Mucosa of descending colon (tissue), 3 donors: Measurements from ENCODE around the gene DNAH10. TPM values are rescaled to one million over a fixed set of nuclear protein-coding genes. Genes with fewer than 3 reads are reported as not detected.

Experiments used
- ATAC-seq: fragments of 200-7000 bp; cut with Tn5 transposase; one replicate; pipeline ENCODE4 v1.9.1; 2020; ENCODE audit warnings: mild to moderate bottlenecking, moderate library complexity
- DNase-seq, 3 donors: peaks; one replicate each; pipeline ENCODE4 v3.0.0-alpha.2; 2020
- H3K36me3 ChIP-seq: fragments of 200-600 bp; one replicate; pipeline ENCODE4 v1.8.0; 2021; ENCODE audit warnings: low read depth, mild to moderate bottlenecking
- H3K4me1 ChIP-seq: fragments of 200-600 bp; one replicate; pipeline ENCODE4 v1.8.0; 2021; ENCODE audit warnings: low read depth, mild to moderate bottlenecking
- H3K4me3 ChIP-seq: fragments of 200-600 bp; one replicate; pipeline ENCODE4 v1.8.0; 2021; ENCODE audit warnings: mild to moderate bottlenecking
- H3K9me3 ChIP-seq: fragments of 200-600 bp; one replicate; pipeline ENCODE4 v1.8.0; 2021; ENCODE audit warnings: mild to moderate bottlenecking
- intact Hi-C, 2 donors: fragments of 100-400 bp; cut with DNase I in 1 of 2; cut with micrococcal nuclease in 1 of 2; formaldehyde crosslinking; loops; one replicate each; pipeline versions ENCODE4 v1.11.0 to v1.11.1; 2022; cut with DNase I, micrococcal nuclease
- total RNA-seq, 3 donors: library from RNA; stranded (reverse); fragmentation: NEBNext Ultra II Directional in 2 of 3; extraction: Animal tissue kit (Norgen Biotek cat#: 25700) in 2 of 3; gene quantifications; one replicate each; pipeline versions ENCODE4 v1.2.1 to v1.2.4, GENCODE V29; 2021 to 2023
- TF ChIP-seq, protein P1 (sequence below): fragments of 200-600 bp; IDR thresholded peaks from one replicate; pipeline ENCODE4 v1.8.0; 2022; ENCODE audit warnings: antibody characterized with exemption, mild to moderate bottlenecking
- donor health status: DM: no; HTN: no; CAD: no; lungs with moderate emphysema.
- donor health status: DM: no; HTN: no; CAD: no.
- donor health status: DM: no; HTN: yes; CAD: no.

DNAH10 gene
- total RNA-seq, 3 donors from 2014 or later, result 0.29 to 0.63 (median 0.29) TPM

DNA sequence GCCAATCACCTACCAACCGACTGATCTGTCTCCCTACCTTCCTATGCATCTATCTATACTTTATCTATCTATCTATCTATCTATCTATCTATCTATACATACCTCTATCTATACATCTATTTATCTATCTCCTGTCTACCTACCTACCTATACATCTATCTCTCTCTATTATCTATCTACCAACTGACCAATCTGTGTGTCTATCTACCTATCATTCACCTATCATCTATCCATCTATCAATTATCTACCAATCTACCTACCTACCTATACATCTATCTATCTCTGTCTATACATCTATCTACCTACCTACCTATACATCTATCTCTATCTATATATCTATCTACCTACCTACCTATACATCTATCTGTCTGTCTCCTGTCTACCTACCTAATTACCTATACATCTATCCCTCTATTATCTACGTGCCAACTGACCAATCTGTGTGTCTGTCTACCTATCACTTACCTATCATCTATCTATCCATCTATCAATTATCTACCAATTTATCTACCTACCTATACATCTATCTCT is 3.5 kb downstream of the DNAH10 start:
- intact Hi-C loops, result no loop called here
- DNase-seq, result no peak
- no peak for ATAC-seq
- TF ChIP-seq, protein P1, sequence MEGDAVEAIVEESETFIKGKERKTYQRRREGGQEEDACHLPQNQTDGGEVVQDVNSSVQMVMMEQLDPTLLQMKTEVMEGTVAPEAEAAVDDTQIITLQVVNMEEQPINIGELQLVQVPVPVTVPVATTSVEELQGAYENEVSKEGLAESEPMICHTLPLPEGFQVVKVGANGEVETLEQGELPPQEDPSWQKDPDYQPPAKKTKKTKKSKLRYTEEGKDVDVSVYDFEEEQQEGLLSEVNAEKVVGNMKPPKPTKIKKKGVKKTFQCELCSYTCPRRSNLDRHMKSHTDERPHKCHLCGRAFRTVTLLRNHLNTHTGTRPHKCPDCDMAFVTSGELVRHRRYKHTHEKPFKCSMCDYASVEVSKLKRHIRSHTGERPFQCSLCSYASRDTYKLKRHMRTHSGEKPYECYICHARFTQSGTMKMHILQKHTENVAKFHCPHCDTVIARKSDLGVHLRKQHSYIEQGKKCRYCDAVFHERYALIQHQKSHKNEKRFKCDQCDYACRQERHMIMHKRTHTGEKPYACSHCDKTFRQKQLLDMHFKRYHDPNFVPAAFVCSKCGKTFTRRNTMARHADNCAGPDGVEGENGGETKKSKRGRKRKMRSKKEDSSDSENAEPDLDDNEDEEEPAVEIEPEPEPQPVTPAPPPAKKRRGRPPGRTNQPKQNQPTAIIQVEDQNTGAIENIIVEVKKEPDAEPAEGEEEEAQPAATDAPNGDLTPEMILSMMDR, result no peak
- H3K36me3 ChIP-seq, result no peaks in the 10 kb centered on the region
- no peak overlapping the region for H3K4me3 ChIP-seq
- H3K4me1 ChIP-seq, result no peaks in the 10 kb centered on the region
- H3K9me3 ChIP-seq, result no peaks in the 10 kb centered on the region

DNA sequence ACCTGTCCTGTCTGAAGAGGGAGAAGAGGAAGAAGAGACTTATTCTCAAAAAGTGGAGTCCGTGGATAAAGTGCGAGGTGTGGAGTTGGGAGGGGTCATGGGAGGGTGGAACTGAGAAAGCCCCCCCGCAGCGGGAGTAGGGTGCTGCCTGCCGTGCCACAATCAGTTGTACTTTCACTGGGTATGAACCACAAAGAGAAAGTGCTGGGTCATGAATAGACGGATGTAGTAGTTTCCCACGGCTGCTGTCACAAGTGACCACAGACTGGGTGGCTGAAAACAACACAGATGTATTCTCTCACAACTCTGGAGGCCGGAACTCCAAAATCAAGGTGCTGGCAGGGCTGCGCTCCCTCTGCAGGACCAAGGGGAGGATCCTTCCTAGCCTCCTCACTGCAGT is 5.5 kb downstream of the DNAH10 start:
- no peak for DNase-seq
- intact Hi-C loops, result no loop called here
- peak; percentile 29 for ATAC-seq

DNA sequence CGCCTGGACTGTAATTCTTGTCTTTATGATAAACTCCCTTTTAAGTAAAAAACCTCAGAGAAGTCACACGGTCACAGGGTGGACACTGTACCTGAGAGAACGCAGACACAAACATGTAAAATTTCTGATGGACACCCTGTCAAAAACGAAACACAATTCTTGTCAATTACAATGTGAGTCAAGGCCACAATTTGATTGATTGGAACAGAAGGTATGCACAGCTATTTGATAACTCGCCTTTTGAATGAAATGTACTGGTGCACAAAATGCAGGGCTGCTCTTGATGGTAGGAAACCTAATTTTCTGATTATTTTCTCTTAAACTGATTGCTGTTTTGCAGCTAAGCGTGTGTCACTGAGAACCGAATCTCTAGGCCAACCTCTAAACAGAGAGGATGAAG is 9.2 kb downstream of the DNAH10 start:
- H3K36me3 ChIP-seq, result no peaks in the 10 kb centered on the region
- intact Hi-C loops, result no loop called here
- DNase-seq (no peak), ATAC-seq (no peak)
- no peak overlapping the region for H3K4me3 ChIP-seq
- no peaks in the 10 kb centered on the region for H3K4me1 ChIP-seq
- TF ChIP-seq, protein P1, result no peak
- H3K9me3 ChIP-seq, result no peaks in the 10 kb centered on the region

More for the DNA sequence above, 5.5 kb downstream of the DNAH10 start:
- Histone ChIP-seq H3K4me3 (no peak overlapping the region), H3K4me1 (no peaks in the 10 kb centered on the region), H3K36me3 (no peaks in the 10 kb centered on the region), H3K9me3 (no peaks in the 10 kb centered on the region)
- TF ChIP-seq, protein P1, result no peak

DNA sequence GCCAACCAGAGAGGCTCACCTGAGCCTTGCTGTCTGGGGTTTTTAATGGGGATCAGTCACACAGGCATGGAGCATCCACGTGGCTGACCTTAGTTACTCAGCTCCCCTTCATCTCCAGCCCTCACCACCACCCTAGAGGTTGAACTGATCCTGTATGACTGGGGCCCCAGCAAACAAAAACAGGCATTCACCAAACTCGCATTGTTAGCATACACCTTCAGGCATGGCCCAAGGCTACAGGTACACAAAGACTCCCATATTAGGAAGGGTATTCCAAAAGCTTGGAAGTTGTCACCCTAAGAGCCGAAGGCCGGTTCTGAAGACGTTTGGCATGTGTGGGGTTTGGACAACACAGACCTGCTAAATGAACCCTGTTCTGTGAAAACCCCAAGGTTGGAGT is 10.0 kb downstream of the DNAH10 start:
- Histone ChIP-seq H3K36me3 (no peaks in the 10 kb centered on the region), H3K4me3 (no peak overlapping the region), H3K9me3 (no peaks in the 10 kb centered on the region), H3K4me1 (no peaks in the 10 kb centered on the region)
- DNase-seq (no peak), ATAC-seq (no peak)
- intact Hi-C loops, result no loop called here
- TF ChIP-seq, protein P1, result no peak

DNA sequence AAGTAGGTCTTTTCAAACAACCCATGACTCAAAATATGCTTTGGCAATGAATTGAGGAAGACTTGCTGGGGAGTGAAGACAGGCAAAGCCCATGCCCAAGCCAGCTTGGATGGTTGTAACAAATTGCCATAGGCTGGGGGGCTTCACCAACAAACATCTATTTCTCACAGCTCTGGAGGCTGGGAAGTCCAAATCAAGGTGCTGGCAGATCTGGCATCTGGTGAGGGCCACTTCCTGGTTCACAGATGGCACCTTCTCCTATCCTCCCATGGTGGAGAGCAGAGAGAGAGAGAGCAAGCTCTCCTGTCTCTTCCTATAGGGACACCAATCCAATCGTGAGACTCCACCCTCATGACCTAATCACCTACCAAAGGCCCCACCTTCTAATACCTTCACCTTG is 11.3 kb downstream of the DNAH10 start:
- no peak for ATAC-seq
- TF ChIP-seq, protein P1, result no peak
- Histone ChIP-seq H3K4me3 (no peak overlapping the region), H3K36me3 (no peaks in the 10 kb centered on the region), H3K4me1 (no peaks in the 10 kb centered on the region), H3K9me3 (no peaks in the 10 kb centered on the region)
- no peak for DNase-seq
- intact Hi-C loops, result no loop called here

DNA sequence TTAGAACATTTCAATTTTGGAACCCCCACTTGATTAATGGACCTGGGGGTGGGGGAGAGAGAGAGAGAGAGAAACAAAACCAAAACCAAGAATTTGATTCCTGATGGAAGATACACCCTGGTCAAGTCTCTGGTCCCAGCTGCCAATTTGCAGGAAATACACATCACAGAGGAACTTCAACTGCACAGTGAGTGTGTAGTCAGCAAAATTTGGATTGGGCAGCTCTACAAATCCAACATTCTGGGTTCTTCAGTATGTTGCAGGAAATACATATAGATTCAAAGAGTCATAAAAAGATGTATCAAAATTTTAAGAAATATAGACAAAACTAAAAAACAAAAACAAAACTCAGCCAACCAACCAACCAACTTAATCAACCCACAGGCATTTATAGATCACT is 17.4 kb downstream of the DNAH10 start:
- Histone ChIP-seq H3K4me3 (no peak overlapping the region), H3K4me1 (no peaks in the 10 kb centered on the region), H3K36me3 (no peaks in the 10 kb centered on the region), H3K9me3 (no peaks in the 10 kb centered on the region)
- TF ChIP-seq, protein P1, result no peak
- DNase-seq (no peak), ATAC-seq (no peak)
- intact Hi-C loops, result no loop called here
